Medulla oblongata (tissue), 1 donor: Measurements from ENCODE around the gene APRT.

Experiments used
- DNase-seq: peaks from one replicate; pipeline ENCODE4 v3.0.0-alpha.2; 2015; ENCODE audit errors: extremely low spot score

APRT gene

DNA sequence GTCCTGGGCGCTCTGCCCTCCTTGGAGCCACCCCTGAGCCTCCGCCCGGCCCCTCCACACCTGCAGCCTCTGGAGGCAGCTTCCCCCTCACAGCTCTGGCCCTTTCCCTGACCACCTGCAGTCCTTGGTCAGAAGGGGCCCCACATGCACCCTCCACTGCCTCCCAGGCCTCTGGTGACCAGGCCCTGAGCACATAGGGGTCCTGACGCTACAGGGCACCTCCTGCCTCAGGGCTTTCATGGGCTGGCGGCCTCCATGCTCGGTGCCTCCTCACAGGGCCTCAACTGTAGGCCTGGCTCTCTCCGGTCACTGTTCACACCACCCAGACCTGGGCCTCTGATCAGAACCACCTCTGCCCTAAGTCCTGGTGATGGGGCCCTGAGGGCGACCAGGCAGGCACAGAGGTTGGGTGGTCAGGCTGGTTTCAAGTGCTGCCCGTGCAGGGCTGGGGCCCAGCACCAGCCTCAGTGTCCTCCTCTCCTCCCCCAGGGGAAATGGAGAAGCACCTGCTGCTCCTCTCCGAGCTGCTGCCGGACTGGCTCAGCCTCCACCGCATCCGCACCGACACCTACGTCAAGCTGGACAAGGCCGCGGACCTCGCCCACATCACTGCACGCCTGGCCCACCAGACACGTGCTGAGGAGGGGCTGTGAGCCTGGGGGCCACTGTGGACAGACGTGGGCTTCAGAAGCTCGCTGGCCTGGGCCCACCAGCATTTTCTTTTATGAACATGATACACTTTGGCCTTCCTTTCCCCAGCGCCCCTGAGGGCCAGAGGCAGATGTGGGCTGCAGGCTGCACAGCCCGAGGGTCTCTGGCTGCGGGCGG is 3.9 kb downstream of the APRT start:
- no peak for DNase-seq

DNA sequence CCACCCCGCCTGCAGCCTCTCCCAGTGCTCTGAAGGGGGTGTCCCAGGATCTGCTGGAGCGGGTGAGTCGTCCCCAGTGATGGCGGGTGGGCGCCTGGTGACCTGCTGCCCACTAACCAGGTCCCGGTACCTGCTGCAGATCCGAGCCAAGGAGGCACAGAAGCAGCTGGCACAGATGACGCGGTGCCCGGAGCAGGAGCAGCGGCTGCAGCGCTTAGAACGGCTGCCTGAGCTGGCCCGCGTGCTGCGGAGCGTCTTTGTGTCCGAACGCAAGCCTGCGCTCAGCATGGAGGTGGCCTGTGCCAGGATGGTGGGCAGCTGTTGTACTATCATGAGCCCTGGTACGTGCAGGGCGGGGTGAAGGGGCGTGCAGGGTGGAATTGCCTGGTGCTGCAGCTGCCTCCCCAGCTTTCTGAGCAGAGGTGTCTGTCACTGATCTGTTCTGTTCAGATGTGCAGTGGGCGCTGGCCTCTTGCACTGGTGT is 4.5 kb downstream of the APRT start:
- no peak for DNase-seq

DNA sequence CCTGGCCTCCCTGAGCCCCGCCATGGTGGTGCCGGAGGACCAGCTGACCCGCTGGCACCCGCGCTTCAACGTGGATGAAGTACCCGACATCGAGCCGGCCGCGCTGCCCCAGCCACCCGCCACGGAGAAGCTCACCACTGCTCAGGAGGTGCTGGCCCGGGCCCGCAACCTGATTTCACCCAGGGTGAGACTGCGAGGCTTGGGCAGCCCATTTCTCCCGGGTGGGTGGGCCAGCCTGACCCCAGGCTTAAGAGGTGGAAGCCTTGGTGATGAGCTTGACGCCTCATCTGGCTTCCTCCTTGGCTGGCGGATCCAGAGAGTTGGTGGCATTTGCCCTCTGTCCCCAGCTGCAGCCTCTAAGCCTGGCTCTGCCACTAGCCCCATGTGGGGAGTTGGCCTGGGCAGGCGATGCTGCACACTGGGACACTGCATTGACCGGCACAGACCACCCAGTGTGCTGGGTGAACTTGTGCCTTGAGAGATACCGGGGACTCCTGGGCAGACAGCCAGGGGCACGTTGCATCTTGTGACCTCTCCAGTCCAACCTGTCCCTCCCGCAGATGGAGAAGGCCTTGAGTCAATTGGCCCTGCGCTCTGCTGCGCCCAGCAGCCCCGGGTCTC is 5.1 kb downstream of the APRT start:
- DNase-seq = no peak

DNA sequence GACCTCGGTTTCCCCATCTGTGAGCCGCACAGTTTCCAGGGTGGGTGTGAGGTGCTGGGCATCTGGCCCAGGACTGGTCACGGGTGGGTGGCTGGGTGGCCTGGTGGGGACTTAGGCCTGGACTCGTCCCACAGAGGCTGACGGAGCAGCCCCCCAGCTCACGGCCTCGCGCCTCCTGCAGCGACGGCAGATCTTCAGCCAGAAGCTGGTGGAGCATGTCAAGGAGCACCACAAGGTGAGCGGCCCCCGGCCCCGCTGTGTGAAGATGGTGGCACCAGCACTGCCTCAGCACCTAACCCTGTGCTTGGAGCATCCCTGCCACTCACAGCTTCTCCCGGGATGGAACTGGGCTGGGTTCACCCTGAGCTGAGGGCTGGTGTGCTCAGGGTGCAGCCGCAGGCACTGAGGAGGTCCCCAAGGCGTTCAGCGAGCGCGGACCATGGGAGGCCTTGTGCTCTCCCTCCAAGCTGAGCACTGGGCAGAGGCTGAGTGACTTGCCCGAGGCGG is 5.8 kb downstream of the APRT start:
- DNase-seq = no peak

DNA sequence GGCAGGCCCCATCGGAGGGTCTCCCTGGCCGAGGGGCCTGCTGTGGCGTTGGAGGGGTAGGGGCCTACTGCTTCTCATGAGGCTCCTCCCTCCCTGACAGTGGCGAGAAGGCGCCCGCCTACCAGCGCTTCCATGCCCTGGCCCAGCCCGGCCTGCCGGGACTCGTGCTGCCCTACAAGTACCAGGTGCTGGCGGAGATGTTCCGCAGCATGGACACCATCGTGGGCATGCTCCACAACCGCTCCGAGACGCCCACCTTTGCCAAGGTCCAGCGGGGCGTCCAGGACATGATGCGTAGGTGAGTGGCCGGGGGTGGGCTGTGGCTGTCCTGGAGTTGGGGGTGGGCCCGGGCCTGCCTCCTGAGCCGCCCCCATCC is 6.4 kb downstream of the APRT start:
- DNase-seq = no peak

DNA sequence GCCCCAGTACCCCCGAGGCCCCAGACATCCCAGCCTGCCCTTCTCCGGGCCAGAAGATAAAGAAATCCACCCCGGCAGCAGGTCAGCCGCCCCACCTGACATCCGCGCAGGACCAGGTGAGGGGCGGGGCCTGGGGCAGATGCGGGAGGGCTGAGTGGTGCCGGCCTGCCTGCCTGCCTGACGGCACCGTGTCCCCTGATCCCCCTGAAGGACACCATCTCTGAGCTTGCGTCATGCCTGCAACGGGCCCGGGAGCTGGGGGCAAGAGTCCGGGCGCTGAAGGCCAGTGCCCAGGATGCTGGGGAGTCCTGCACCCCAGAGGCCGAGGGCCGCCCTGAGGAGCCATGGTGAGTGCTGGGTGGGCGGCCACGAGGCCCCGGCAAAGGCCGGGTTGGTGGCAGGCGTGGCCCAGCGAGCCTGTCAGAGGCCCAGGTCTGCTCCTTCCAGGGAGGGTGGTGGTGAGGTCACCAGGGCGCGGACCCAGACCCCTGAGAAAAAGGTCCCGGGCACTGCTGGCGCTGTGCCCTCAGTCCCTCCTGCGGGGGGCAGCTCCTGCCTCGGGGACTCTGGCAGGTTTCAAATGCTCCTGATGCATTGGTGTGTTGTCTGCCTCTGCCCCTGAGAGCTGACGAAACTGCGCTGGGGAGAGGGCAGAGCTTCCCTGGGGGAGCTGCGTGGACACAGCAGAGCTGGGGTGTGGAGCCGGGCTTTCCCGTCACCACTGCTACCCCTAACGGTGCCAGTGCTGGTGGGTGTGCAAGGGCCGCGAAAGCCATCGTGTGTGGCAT is 7.0 kb downstream of the APRT start:
- DNase-seq = no peak

DNA sequence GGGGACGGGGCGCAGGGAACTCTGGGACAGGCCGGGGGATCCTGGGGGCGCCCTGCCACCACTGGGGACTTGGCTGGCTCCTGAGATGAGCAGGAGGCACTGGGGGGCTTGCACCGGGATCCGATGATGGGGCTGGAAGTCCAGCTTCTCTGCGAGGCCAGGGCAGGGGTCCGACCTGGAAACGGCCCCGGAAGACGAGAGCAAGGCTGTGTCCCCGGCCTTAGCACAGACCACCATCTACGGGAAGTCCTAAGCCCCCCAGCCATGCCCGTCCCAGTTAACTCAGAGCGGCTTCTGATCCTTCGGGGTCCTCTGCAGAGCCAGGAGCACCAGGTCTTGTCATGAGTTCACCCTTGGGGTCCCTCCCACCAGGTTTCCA is 7.6 kb downstream of the APRT start:
- no peak for DNase-seq

DNA sequence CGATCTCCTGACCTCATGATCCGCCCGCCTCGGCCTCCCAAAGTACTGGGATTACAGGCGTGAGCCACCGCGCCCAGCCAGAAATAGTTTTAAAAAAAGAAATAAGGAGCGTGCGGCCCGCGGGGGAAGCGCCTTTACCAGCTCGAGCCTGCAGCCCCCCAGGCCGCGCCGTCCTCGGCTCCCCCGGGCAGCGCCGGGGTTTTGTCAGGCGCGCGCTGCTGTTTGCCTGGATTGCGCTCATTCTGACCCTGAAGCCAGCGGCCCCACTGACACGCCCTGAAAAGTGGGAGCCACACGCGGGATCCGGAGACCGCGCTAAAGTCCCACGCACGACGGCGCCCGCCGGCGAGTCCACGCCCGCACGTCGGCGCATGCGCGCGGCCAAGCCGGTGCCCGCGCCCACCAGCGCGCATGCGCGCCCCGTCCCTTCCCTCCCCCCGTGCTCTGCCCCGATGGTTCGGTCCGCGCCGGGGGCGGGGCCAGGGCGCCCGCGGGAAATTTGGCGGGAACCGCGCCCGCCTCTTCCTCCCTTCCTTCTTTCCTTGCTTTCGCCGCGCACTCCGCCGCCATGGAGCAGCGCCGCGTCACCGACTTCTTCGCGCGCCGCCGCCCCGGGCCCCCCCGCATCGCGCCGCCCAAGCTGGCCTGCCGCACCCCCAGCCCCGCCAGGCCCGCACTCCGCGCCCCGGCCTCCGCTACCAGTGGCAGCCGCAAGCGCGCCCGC is 8.3 kb downstream of the APRT start, which contains the start of gene CDT1:
TSS of gene CDT1 (plus strand) at position 526 of the 724 bp plus-strand sequence. CDS start at position 569, 43 bp downstream.
- peak; percentile 86 for DNase-seq

DNA sequence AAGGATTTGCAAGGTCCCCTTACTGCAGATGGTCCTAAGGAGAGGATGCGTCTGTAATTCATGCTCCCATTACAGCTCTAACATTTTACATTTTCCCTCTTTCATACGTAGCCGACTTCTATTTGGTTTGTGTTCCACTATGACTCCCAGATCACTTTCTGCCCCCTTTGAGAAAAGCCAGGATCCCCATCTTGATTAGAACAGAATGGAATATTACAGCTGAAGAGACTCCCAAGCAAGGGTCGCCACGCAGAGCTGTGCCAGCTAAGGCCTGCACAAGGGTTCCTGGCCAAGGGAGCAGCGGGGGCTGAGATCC is 11.5 kb downstream of the APRT start:
- no peak for DNase-seq

DNA sequence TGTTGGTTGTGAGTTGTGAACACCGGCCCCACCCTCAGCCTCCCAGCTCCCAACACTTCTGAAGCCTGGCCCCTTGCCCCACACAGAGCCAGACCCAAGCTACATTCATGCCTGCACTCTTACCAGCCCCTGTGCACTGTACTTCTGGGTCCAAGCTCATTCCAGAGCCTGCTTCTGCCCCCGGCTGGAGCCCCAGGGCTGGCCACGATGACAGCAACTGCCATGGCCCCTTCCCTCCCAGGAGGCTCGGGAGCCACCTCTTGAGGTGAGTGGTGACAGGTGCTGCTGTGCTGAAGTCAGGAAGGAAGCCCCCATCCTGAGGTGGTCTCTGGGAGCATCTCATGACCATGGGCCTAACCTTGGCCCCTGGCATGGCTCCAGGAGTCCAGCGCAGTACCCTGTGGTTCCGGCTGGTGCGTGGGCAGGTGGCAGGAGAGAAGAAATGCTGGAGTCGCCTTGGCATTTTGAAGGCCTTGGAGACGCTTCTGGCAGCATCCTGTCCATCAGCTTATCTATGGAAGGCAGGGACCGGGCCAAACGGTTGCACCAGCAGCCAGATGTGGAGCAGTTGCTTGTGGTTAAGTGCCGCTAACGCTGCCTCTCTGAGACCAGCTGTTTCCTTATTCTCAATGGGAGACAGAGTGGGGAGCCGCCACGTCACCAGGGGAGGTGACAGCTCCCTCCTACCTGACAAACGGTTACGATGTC is 12.0 kb downstream of the APRT start:
- DNase-seq = no peak

DNA sequence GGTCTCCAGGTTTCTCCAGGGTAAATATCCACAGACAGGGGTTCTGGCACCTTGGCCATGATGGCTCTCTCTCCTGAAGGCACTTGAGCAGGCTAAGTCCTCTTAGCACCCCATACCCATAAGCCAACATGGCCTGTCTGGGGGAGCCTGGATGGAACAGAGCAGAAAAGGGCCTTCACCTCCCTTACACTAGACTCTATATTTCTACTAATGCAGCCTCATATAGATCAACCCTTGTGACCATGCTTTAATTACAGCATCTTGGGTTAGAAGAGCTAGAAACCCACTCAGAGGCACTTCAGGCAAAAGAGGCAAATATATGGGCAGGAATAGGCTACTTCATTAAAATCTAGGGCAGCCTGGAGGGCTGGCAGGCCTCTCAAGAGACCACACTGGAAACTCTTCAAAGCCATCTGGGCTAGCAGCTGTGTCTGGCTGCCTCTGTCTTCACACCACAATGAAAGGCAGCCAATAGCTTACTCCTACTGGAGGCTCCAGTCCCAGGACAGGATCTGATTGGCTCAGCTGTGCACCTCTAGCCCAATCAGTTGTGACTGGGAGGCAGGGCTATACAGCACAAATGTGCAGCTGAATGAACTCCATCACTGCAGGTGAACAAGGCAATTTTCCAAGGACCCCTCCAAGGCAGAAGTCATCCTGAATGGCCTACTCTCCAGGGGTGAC is 12.8 kb downstream of the APRT start:
- DNase-seq = no peak

DNA sequence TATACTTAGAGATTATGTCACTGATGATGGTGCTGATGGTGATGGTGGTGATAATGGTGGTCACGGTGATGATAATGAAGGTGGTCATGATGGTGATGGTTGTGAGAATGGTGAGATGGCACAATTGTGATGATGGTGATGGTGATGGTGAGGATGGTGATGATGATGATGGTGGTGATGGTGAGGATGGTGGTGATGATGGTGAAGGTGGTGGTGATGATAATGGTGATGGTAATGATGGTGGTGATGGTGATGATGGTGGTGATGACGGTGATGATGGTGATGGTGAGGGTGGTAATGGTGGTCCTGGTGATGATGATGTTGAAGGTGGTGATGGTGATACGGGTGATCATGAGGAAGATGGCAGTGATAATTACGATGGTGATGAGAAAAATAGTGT is 13.7 kb downstream of the APRT start:
- DNase-seq = no peak

DNA sequence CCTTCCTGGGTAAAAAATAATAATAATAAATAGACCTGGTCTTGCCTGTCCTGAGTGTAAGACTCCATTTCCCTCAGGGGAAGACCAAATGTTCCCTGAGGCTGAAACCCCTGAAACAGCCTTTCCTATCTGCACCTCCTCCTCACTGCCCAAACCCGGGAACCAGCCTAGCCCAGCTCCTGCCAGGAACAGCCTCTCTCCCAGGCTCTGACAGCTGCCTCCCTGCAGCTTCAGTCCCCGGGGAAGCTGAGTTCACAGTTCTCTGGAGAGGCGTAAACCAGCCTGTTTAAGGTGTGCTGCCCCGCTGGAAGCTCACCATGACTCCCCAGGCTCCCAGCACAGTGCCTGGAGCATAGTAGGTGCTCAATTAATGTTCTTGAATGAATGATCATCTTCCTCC is 15.4 kb downstream of the APRT start:
- DNase-seq = no peak

DNA sequence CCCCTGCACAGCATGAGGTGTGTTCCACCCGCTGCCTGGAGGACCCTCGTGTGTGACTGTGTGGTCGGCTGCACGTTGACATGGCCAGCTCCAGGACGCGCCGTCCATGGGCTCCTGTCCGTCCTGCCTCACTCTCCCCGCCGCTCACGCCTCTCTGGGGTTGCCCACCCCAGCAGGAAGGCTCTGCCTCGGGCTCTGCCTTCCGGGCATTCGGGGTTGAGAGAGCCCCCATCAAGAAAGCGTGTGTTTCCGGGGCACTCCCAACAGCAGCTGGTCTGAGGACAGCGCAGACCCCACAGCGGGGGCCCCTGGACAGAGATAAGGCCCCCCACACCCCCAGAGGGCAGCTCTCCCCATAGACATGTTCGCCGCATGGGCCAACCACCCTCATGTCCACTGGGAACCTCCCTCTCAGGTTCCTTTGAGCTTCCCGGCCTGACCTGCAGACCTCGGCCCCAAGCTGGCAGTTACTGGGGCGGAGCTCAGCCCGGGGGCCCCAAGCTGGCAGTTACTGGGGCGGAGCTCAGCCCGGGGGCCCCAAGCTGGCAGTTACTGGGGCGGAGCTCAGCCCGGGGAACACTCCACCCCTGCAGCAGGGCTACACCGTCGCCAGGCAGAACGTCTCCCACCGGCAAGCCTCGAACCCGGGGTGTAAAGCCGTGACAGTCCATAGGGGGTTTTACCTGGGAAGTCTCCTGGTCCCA is 18.3 kb downstream of the APRT start:
- DNase-seq = no peak

DNA sequence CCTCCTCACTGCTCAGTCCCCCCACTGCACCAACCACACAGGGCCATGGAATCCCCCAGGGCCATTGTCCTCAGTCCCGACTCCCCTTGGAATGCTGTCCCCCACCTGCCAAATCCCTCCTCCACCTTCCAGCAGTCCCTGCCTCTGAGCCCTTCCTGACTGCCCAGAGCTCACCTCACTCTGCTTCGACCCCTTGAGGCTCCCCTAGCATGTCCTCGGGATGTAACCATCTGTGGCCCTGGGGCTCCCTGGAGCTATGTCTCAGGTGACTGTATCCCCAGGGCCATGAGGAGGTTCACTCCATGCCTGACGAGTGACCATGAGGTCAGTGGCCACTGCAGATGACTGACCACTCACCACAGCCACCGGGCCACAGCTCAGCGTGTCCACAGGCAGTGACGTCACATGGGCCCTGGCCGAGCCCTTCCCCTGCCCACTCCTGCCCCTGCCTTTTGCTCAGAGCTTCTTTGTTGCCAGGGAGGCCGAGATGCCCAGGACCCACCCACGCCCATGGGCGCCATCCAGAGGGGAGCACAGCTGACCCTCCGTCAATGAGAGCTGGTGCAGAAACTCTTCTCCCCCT is 19.0 kb downstream of the APRT start:
- DNase-seq = no peak

DNA sequence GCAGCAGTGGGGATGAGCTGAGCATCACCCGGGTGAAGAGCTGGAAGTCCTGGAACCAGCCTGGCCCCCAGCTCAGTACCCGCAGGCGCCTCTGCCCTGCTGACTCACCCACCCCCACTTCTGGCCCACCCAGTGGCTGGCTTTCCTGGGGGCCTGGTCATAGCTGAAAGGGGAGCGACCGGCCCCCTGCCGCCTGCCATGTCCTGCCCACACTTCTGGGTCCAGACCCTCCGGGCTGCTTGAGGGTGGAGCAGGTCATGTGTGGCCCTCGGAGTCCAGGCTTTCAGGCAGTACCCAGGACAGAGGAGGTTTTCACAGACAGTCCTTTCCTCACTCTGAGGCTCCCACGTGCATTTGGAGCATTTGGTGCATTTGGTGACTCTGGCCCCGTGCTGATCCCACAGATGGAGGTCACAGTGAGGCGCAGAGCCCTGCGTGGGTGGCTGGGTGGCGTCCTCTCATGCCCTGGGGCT is 19.6 kb downstream of the APRT start:
- DNase-seq = no peak

DNA sequence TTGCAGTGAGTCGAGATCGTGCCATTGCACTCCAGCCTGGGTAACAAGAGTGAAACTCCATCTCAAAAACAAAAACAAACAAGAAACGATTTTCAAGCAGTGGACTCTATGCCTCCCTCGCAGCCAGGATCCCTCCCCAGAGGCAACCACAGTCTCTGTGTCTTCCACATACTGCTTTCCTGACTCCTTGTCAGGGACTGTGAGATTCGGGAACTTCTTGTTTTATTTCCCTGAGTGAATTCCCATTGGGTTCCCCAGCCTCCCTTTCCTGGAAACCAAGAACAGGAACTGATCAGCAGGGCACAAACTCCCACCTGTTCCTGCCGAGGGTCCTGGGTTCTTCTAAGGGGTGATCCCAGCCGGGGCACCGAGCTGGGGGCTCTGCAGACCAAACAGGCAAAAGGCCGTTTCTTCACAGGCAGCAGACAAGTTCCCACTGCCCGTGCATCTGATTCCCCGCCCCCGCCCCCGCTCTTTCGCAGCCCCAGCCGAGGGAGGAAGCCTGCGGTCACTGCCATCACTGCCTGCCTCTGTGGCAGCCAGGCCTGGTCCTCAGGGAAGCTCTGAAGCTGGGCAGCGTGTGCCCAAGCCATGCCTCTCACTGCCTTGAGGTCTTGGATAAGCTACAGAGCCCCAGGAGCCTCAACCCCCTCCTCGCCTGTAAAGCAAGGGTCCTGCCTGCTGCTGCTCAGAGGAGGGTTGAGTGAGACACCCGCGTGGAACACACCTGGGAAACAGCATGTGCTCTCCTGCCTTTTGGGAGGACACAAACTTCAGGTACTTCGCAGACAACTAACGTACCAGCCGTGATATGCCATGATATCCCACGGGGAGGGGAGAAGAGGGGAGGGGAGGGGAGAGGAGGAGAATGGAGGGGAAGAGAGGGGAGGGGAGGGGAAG is 21.2 kb downstream of the APRT start:
- DNase-seq = peak; percentile 56

DNA sequence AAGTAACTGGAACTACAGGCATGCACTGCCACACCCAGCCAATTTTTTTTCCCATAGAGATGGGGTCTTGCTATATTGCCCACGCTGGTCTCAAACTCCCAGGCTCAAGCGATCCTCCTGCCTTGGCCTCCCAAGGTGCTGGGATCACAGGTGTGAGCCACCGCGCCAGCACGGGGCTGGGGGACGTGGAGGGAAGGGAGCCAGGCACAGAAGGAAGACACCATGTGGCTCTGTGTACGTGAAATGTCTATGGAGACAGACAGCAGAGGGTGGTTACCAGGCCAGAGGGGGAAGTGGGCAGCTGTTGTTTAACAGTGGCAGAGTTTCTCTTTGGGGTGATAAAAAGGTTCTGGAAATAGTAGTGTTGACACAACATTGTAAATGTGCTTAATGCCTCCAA is 22.1 kb downstream of the APRT start:
- peak; percentile 62 for DNase-seq
